Stimulated activated naive CD4-positive, alpha-beta T cell treated with Interleukin-2 at 50 U/mL for 16 hours (primary cell): Measurements from ENCODE around the gene EMC10.
A peak's percentile ranks its signal among the peaks of the same experiment; 100 is the strongest.
"Not testable (repeated sequence)": the region's sequence is repeated elsewhere in the genome, so short reads cannot be mapped to it uniquely, and the experiment has no call there.

ENCODE experiments used
- DNase-seq: peaks from one replicate; lab custom pipeline; 2025; lab: John Stamatoyannopoulos, UW

The EMC10 gene

DNA sequence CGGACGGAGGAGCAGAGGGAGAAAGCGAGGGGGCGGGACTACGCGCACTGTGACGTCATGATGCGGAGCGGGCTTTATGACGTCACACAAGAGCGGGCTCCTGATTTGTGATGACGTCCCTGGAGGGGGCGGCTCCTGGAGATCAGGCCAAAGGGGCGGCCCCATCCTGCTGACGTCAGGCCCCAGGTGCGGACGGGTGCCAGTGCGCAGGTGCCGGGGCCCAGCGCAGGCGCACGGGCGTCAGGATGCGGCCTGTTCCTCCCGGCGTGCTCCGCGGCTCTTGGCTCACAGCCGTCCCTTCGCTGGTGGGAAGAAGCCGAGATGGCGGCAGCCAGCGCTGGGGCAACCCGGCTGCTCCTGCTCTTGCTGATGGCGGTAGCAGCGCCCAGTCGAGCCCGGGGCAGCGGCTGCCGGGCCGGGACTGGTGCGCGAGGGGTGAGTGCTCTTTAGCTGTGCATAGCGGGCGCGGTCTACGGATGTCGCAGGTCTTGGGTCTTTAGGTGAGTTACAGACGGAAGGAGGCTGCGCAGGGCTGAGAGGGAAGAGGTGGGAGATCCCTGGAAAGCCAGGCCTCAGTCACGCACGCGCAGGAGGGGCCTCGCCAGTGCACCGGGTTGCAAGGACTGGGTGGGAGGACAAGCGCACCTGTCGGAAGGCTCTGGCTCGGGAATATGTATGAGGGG, at the start of gene EMC10, which contains the start of gene GARIN5A:
EMC10 (plus strand) TSS at position 284 of the 683 bp plus-strand sequence; CDS start at position 322, 38 bp downstream.
GARIN5A (minus strand) TSS at position 625 of the 683 bp plus-strand sequence; CDS start at position 165, 460 bp downstream.
- DNase-seq: peak; percentile 90

DNA sequence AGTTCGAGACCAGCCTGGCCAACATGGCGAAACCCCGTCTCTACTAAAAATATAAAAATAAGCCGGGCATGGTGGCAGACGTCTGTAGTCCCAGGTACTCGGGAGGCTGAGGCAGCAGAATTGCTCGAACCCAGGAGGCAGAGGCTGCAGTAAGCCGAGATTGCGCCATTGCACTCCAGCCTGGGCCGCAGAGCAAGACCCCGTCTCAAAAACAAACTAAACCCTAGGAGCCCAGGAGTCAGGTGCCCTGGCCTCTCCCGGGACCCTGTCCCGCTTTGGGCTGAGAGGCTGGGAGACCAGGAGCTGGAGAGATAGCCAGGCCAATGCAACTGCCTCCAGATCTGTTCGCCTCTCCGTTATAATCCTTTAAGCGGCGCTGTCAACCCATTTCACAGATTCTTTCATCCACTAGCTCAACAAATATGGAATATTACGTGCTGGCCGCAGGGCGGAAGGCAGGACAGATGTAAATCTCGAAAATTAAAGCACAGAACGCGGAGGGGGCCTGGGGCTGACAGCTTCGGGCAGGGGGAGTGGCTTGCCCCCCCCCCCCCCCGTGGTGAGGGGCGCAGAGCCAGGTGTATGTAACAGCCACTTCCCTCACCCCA, 48.9 kb upstream of the EMC10 start:
- DNase-seq: no peak

- DNase-seq: no peak
These were observed 48.3 kb upstream of the EMC10 start for GRCh38 chr19:50427997-50428425.

GRCh38 chr19:50428772-50429463, 47.4 kb upstream of the EMC10 start:
- no peak for DNase-seq

GRCh38 chr19:50430888-50431342, 45.4 kb upstream of the EMC10 start:
- DNase-seq: no peak

GRCh38 chr19:50431343-50432220, 44.7 kb upstream of the EMC10 start:
- peak; percentile 79 for DNase-seq

DNA sequence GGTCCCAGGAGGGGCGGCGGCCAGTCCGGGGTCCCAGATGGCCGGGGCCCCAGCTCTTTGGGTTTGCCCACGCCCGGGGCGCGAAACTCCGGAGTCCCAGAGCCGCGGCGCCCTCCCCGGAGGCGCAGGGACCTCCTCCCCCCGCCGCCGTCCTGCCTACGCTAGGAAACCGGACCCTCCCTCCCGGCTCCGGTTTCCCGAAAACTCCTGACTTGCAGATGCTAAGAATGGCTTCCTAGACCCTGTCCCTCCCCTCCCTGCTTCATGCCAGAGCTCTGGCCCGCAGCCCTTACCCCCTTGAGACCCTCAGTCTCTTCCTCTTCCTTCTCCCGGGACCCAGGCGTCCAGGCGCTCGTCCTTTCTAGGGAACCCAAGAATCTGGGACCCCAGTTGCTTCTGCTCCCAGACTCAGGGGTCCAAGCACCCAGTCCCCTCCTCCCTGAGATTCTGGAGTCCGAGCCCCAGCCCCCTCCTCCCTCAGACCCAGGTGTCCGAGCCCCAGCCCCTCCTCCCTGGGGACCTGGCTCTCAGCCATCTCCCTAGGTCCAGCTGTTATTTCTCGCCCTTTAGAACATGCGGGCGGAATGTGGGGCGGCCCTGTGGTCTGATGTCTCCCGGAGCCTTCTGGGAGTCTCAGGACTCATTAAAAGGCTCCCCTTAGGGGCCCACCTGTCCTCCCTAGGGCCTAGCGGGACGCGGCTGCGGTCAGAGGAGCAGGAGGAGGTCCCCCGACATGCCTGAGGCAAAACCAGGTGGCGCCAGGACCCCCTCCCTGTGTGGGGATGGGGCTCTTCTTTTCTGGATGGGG, 43.9 kb upstream of the EMC10 start, which contains the start of gene MYBPC2:
MYBPC2 (plus strand) TSS at position 672 of the 808 bp plus-strand sequence; CDS start at position 734, 62 bp downstream.
- DNase-seq: no peak

DNA sequence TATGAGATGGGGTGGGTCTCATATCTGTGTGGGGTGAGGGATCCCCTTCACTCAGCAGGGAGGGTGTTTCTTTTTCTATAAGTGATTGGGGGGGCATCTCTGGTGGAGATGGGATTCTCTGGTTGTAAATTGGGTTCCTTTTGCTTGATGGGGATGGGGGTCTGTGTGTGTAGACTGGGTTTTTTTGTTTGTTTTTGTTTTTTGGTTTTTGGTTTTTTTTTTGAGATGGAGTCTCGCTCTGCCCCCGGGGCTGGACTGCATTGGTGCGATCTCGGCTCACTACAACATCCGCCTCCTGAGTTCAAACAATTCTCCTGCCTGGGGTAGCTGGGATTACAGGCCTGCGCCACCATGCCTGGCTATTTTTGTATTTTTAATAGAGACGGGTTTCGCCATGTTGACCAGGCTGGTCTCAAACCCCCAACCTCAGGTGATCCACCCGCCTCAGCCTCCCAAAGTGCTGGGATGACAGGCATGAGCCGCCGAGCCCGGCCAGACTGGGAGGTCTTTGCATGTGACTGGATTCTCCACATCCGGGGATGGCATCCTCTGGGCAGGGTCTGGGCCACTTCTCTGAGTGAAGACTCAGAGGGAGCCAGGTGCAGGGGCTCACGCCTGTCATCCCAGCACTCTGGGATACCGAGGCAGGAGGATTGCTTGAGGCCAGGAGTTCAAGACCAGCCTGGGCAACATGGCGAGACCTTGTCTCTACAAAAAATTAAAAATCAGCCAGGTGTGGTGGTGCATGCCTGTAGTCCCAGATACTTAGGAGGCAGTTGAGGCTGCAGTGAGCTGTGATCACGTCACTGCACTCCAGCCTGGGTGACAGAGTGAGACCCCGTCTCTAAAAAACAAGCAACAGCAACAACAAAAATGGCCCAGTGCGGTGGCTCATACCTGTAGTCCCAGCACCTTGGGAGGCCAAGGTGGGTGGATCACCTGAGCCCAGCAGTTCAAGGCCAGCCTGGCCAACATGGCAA, 42.8 kb upstream of the EMC10 start:
- DNase-seq: no peak

GRCh38 chr19:50434525-50434924, 41.8 kb upstream of the EMC10 start:
- no peak for DNase-seq

- no peak for DNase-seq
These were observed 41.1 kb upstream of the EMC10 start for GRCh38 chr19:50435221-50435620.

DNA sequence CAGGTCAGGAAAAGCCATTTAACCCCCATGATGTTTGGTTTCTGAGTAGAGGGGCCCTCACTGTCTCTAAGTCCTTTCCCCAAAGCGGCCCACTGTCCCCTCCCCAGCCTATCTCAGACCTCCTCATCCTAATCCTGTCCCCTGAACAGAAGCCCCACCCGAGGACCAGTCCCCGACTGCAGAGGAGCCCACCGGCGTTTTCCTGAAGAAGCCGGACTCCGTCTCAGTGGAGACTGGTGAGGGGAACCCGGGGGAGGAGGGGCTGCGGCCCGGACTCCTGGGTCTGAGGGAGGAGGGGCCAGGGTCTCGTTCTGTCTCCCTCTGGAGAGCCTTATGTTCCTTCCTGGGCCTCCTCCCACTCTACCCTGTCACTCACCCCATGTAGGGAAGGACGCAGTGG, 40.7 kb upstream of the EMC10 start:
- no peak for DNase-seq

DNA sequence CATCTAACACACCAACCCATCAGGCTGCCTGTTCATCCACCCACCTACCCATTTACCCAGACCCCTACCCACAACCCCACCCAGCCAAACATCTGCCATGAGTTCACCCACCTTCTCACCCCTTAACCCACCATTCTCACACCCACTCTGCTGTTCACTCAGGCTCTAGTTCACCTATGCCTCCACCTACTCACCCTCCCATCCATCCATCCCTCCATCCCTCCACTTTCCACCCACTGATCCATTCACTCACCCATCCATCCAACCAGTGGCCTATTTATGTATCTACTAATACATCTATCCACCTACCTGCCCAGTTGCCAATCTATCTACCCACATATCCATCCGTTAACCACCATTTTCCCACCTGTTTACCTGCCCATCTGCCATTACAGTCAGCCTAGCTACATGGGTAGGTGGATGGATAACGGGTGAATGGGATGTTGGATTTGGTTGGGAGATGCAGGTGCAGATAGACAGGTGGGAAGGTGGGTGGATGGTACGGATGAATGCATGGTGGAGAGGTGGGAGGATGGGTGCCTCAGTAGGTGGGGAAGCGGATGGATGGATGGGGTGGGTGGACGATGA, 38.4 kb upstream of the EMC10 start:
- no peak for DNase-seq

- DNase-seq: not testable (repeated sequence)
These were observed 37.2 kb upstream of the EMC10 start for GRCh38 chr19:50439130-50439529.

- DNase-seq: no peak
These were observed 32.2 kb upstream of the EMC10 start for GRCh38 chr19:50444059-50444458.

DNA sequence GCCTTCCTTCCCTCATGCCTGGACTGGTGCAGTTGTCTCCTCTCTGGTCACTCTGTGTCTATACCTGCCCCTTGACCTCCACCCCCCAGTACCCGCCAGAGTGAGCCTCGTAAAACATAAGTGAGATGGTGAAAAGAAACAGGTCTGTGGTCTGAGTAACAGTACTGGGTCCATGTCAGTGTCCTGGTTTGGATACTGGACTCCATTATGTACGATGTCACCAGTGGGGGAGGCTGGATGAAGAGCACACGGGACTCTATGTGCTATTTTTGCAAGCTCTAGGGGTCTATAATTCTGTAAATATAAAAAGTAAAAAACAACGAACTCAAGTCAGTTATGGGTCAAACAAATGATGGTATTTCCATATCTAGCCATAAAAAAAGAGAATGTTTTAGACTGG, 29.3 kb upstream of the EMC10 start:
- DNase-seq: no peak

- DNase-seq: no peak
These were observed 28.6 kb upstream of the EMC10 start for GRCh38 chr19:50447750-50448149.

DNA sequence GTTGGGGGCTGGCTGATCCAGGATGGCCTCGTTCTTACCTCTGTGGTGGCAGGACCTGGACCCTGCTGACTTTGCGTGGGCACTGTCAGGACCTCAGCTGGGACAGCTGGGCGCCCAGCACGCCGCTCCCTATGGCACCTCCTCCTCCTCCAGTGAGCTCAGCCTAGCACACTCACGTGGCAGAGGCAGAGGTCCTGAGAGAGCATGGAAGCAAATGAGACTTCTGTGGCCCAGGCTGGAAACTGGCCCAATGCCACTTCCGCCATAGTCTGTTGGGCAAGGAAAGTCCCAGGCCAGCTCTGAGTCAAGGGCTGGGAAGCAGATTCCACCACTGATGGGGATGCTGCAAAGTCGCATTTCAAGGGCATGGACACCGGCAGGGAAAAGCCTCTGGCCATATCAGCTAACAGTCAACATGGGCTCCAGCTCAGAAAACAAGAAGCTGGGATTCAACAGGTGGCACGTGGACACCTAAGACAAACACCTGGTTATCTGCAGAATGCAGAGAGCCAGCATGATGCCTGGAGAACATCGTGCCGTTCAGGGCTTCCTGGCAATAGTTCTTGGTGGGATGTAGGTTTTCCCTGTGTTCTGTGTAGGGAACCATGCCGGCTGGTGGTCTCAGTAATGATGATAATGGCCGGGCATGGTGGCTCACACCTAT, 26.9 kb upstream of the EMC10 start:
- no peak for DNase-seq

DNA sequence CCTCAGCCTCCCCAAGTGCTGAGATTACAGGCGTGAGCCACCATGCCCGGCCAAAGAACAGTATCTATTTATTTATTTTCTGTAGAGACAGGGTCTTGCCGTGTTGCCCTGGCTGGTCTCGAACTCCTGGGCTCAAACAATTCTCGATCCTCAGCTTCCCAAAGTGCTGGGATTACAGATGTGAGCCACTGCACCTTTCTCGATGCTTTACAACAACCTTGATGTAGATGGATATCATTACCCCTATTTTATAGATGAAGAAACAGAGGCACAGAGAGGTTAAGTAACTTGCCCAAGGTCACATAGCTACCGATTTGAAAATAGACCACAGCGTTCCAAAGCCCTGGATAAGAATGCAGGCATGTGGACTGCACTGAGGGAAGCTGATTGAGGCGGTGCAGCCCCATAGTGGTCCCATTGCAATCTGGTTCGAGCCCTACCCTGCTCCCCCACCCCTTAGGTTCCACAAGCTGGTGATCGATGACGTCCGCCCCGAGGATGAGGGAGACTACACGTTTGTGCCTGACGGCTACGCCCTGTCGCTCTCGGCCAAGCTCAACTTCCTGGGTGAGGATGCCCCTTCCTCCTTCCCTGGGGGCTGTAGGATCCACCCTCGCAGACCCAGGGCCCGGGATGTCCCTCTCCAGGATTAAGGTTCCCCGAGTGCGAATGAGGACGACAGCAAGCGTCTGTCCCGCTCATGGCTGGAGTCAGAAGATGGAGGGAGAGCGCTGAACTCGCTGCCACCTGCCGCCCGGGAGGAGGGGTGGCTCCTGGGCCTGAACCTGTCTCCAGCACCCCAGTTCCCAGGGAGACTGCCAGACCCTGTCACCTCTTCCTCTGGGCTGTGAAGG, 25.7 kb upstream of the EMC10 start:
- DNase-seq: no peak
